ENCODE measurements around the gene SLC39A11. TPM values are rescaled to one million over a fixed set of nuclear protein-coding genes. Genes with fewer than 3 reads are reported as not detected.

The SLC39A11 gene
- total RNA-seq, 1 donor from 2014 or later: 13.2 TPM

- TF ChIP-seq CTCF (IDR thresholded peaks at IDR 0.05; ENCODE audit: unreplicated experiment): no peak
- Mint-ChIP-seq H3K4me1 (ENCODE audit: unreplicated experiment) (no peaks in the 10 kb centered on the region), H3K4me3 (ENCODE audit: unreplicated experiment) (no peak overlapping the region), H3K9me3 (ENCODE audit: unreplicated experiment) (no peaks in the 10 kb centered on the region), H3K27me3 (ENCODE audit: unreplicated experiment) (peaks cover 1% of the 10 kb centered on the region), H3K27ac (ENCODE audit: unreplicated experiment) (no peak overlapping the region), H3K36me3 (ENCODE audit: low read depth, unreplicated experiment) (no peaks in the 10 kb centered on the region)
- DNase-seq (ENCODE audit: low spot score): no peak
Measured at GRCh38 chr17:73029021-73029420, 63.5 kb downstream of the SLC39A11 start.

- no peaks in the 10 kb centered on the region for H3K36me3 Mint-ChIP-seq (ENCODE audit: low read depth, unreplicated experiment)
- no peaks in the 10 kb centered on the region for H3K4me1 Mint-ChIP-seq (ENCODE audit: unreplicated experiment)
- TF ChIP-seq CTCF (IDR thresholded peaks at IDR 0.05; ENCODE audit: unreplicated experiment): no peak
- H3K27ac Mint-ChIP-seq (ENCODE audit: unreplicated experiment): no peak overlapping the region
- H3K27me3 Mint-ChIP-seq (ENCODE audit: unreplicated experiment): peaks cover 1% of the 10 kb centered on the region
- H3K4me3 Mint-ChIP-seq (ENCODE audit: unreplicated experiment): no peak overlapping the region
- H3K9me3 Mint-ChIP-seq (ENCODE audit: unreplicated experiment): no peaks in the 10 kb centered on the region
- DNase-seq (ENCODE audit: low spot score): no peak
Measured at GRCh38 chr17:73028299-73028755, 64.2 kb downstream of the SLC39A11 start.

GRCh38 chr17:73027130-73027741, 65.3 kb downstream of the SLC39A11 start:
- no peak overlapping the region for H3K27ac Mint-ChIP-seq (ENCODE audit: unreplicated experiment)
- DNase-seq (ENCODE audit: low spot score): no peak
- H3K27me3 Mint-ChIP-seq (ENCODE audit: unreplicated experiment): peaks cover 1% of the 10 kb centered on the region
- no peaks in the 10 kb centered on the region for H3K4me1 Mint-ChIP-seq (ENCODE audit: unreplicated experiment)
- H3K9me3 Mint-ChIP-seq (ENCODE audit: unreplicated experiment): no peaks in the 10 kb centered on the region
- H3K4me3 Mint-ChIP-seq (ENCODE audit: unreplicated experiment): no peak overlapping the region
- no peak for TF ChIP-seq CTCF (IDR thresholded peaks at IDR 0.05; ENCODE audit: unreplicated experiment)
- no peaks in the 10 kb centered on the region for H3K36me3 Mint-ChIP-seq (ENCODE audit: low read depth, unreplicated experiment)

GRCh38 chr17:73025041-73025560, 67.4 kb downstream of the SLC39A11 start:
- Mint-ChIP-seq H3K4me1 (ENCODE audit: unreplicated experiment) (no peaks in the 10 kb centered on the region), H3K4me3 (ENCODE audit: unreplicated experiment) (no peak overlapping the region), H3K9me3 (ENCODE audit: unreplicated experiment) (no peaks in the 10 kb centered on the region), H3K27me3 (ENCODE audit: unreplicated experiment) (peaks cover 1% of the 10 kb centered on the region), H3K27ac (ENCODE audit: unreplicated experiment) (no peak overlapping the region), H3K36me3 (ENCODE audit: low read depth, unreplicated experiment) (no peaks in the 10 kb centered on the region)
- no peak for DNase-seq (ENCODE audit: low spot score)
- TF ChIP-seq CTCF (IDR thresholded peaks at IDR 0.05; ENCODE audit: unreplicated experiment): no peak

- H3K27me3 Mint-ChIP-seq (ENCODE audit: unreplicated experiment): peaks cover 1% of the 10 kb centered on the region
- no peaks in the 10 kb centered on the region for H3K36me3 Mint-ChIP-seq (ENCODE audit: low read depth, unreplicated experiment)
- H3K9me3 Mint-ChIP-seq (ENCODE audit: unreplicated experiment): no peaks in the 10 kb centered on the region
- no peaks in the 10 kb centered on the region for H3K4me1 Mint-ChIP-seq (ENCODE audit: unreplicated experiment)
- no peak for DNase-seq (ENCODE audit: low spot score)
- TF ChIP-seq CTCF (IDR thresholded peaks at IDR 0.05; ENCODE audit: unreplicated experiment): no peak
- H3K4me3 Mint-ChIP-seq (ENCODE audit: unreplicated experiment): no peak overlapping the region
- no peak overlapping the region for H3K27ac Mint-ChIP-seq (ENCODE audit: unreplicated experiment)
Measured at GRCh38 chr17:73023759-73024158, 68.7 kb downstream of the SLC39A11 start.
